ENCODE results near the gene WDR75.

Gene WDR75

GRCh38 chr2:189501487-189501886 is 60.2 kb downstream of the WDR75 start:
- DNase-seq, result no peak

- DNase-seq, result no peak
Measured at GRCh38 chr2:189502714-189503113, 61.4 kb downstream of the WDR75 start.

GRCh38 chr2:189504238-189504637 is 63.0 kb downstream of the WDR75 start:
- no peak for DNase-seq

- no peak for DNase-seq
Measured at GRCh38 chr2:189505492-189505891, 64.2 kb downstream of the WDR75 start.

GRCh38 chr2:189506514-189506976 is 65.3 kb downstream of the WDR75 start:
- no peak for DNase-seq

- no peak for DNase-seq
Measured at GRCh38 chr2:189511210-189511959, 70.1 kb downstream of the WDR75 start.

GRCh38 chr2:189511960-189512319 is 70.7 kb downstream of the WDR75 start:
- no peak for DNase-seq

GRCh38 chr2:189512879-189513278 is 71.6 kb downstream of the WDR75 start:
- DNase-seq, result no peak

- DNase-seq, result peak; percentile 7
Measured at GRCh38 chr2:189514104-189514503, 72.8 kb downstream of the WDR75 start.

- no peak for DNase-seq
Measured at GRCh38 chr2:189515264-189515663, 74.0 kb downstream of the WDR75 start.

GRCh38 chr2:189516546-189516945 is 75.3 kb downstream of the WDR75 start:
- no peak for DNase-seq

GRCh38 chr2:189517847-189518535 is 76.7 kb downstream of the WDR75 start:
- no peak for DNase-seq

GRCh38 chr2:189519631-189520387 is 78.5 kb downstream of the WDR75 start:
- no peak for DNase-seq

GRCh38 chr2:189521699-189522434 is 80.6 kb downstream of the WDR75 start:
- no peak for DNase-seq

- DNase-seq, result no peak
Measured at GRCh38 chr2:189522435-189523151, 81.3 kb downstream of the WDR75 start.

- DNase-seq, result no peak
Measured at GRCh38 chr2:189524746-189525145, 83.5 kb downstream of the WDR75 start.
